HepG2 (cell line): Measurements from ENCODE around the gene GNRH2. TPM values are rescaled to one million over a fixed set of nuclear protein-coding genes. Genes with fewer than 3 reads are reported as not detected.
A peak's percentile ranks its signal among the peaks of the same experiment; 100 is the strongest.

ENCODE experiments used
- ATAC-seq: fragments of 200-7000 bp; cut with Tn5 transposase; 3 replicates; pipeline ENCODE4 v1.9.1; 2020; ENCODE audit warnings: mild to moderate bottlenecking, moderate library complexity
- BruUV-seq: library from RNA; stranded (reverse); fragments of 400-500 nt; replicated peaks from 2 replicates; lab custom pipeline; 2021; lab: Mats Ljungman, UMichigan
- CTCF ChIA-PET: fragments of 300-600 bp; formaldehyde crosslinking; extraction: SDS; loops from one replicate; lab custom pipeline; 2021; ENCODE audit warnings: low total read pairs, inconsistent platforms, low intra/inter-chr PET ratio; lab: Yijun Ruan, JAX
- POLR2A ChIA-PET: fragments of 350-600 bp; sonication (Branson Sonifier 250); formaldehyde crosslinking; loops from one replicate; lab custom pipeline; 2020; ENCODE audit warnings: antibody characterized with exemption, inconsistent platforms; lab: Yijun Ruan, JAX
- DNase-seq: peaks from one replicate; pipeline ENCODE4 v3.0.0-alpha.2; 2015; ENCODE audit warnings: low spot score
- FAIRE-seq: peaks from 3 replicates; lab custom pipeline; 2011; peaks lifted over from hg19 to GRCh38; lab: Jason Lieb, UNC
- H2AFZ ChIP-seq: one replicate; pipeline ENCODE4 v1.6.1; 2011; ENCODE audit warnings: low read length, inconsistent platforms
- H3K27ac ChIP-seq: fragments of 300-600 bp; 3 replicates; pipeline ENCODE4 v1.8.0; 2011; ENCODE audit warnings: mixed run types, mild to moderate bottlenecking, mixed read lengths, low read length, inconsistent platforms; ENCODE audit not compliant: insufficient read depth; ENCODE audit errors: extremely low read length
- H3K27me3 ChIP-seq, 2 experiments: fragments of 200-600 bp in 1 of 2; 2 replicates in 1 of 2; 3 replicates in 1 of 2; pipeline versions ENCODE4 v1.6.0 to v1.8.0; 2011; ENCODE audit warnings: low read length in 2 of 2, mild to moderate bottlenecking in 2 of 2, moderate library complexity in 2 of 2, inconsistent platforms in 1 of 2; ENCODE audit not compliant: insufficient read depth in 2 of 2, control insufficient read depth in 1 of 2
- H3K36me3 ChIP-seq, 2 experiments: fragments of 200-600 bp in 1 of 2; replicated peaks in 1 of 2; 2 replicates in 1 of 2; 3 replicates in 1 of 2; pipeline versions ENCODE4 v1.5.1 to v1.8.0; 2011; ENCODE audit warnings: low read length in 2 of 2, inconsistent platforms in 1 of 2; ENCODE audit not compliant: insufficient read depth in 2 of 2, control insufficient read depth in 1 of 2
- H3K4me1 ChIP-seq: 2 replicates; pipeline ENCODE4 v1.5.1; 2012; ENCODE audit warnings: low read length, inconsistent platforms; ENCODE audit not compliant: insufficient read depth
- H3K4me2 ChIP-seq: 2 replicates; pipeline ENCODE4 v1.6.0; 2011; ENCODE audit warnings: low read depth, low read length, inconsistent platforms
- H3K4me3 ChIP-seq, 3 experiments: fragments of 200-600 bp in 1 of 3; sonication (generic), shearing (Covaris generic) in 1 of 3; replicated peaks in 1 of 3; 2 replicates each; pipeline ENCODE4 v1.5.1; 2011 to 2016; ENCODE audit warnings: low read length in 3 of 3, inconsistent platforms in 2 of 3, low read depth in 2 of 3, mild to moderate bottlenecking in 2 of 3, control low read depth in 1 of 3, mixed read lengths in 1 of 3; ENCODE audit not compliant: insufficient read depth in 1 of 3
- H3K79me2 ChIP-seq: one replicate; pipeline ENCODE4 v1.6.1; 2011; ENCODE audit warnings: low read length, inconsistent platforms; ENCODE audit not compliant: insufficient read depth
- H3K9ac ChIP-seq: 2 replicates; pipeline ENCODE4 v1.6.0; 2011; ENCODE audit warnings: mild to moderate bottlenecking, low read depth, low read length, inconsistent platforms; ENCODE audit not compliant: insufficient read depth
- H3K9me3 ChIP-seq: 2 replicates; pipeline ENCODE4 v1.5.1; 2012; ENCODE audit warnings: mild to moderate bottlenecking, low read length
- H4K20me1 ChIP-seq: 2 replicates; pipeline ENCODE4 v1.6.0; 2011; ENCODE audit warnings: inconsistent platforms, mild to moderate bottlenecking, low read length, moderate library complexity; ENCODE audit not compliant: insufficient read depth
- ERF ChIP-seq: IDR thresholded peaks from 2 replicates; pipeline ENCODE4 v1.6.1; 2018; ENCODE audit warnings: missing biosample characterization, missing genetic modification reagents
- HNF4G ChIP-seq, 2 experiments: sonication (generic) in 1 of 2; formaldehyde crosslinking in 1 of 2; IDR thresholded peaks; 2 replicates each; pipeline versions ENCODE4 v1.4.0 to v1.6.1; 2011 to 2020; ENCODE audit warnings: borderline replicate concordance in 2 of 2, low read depth in 2 of 2, mild to moderate bottlenecking in 2 of 2, low read length in 1 of 2, missing genetic modification reagents in 1 of 2, moderate library complexity in 1 of 2
- KAT8 ChIP-seq: IDR thresholded peaks from 2 replicates; pipeline ENCODE4 v1.6.1; 2016; ENCODE audit warnings: missing genetic modification reagents, missing compliant biosample characterization
- MAFF ChIP-seq: IDR thresholded peaks from 2 replicates; pipeline ENCODE4 v1.6.1; 2011; ENCODE audit warnings: low read depth, low read length, improper control_type of control experiment
- MAFK ChIP-seq, 2 experiments: IDR thresholded peaks in 1 of 2; conservative IDR thresholded peaks in 1 of 2; 2 replicates each; pipeline ENCODE4 v1.6.1; 2011; ENCODE audit warnings: improper control_type of control experiment in 2 of 2, low read length in 2 of 2
- MED13 ChIP-seq: sonication (generic); formaldehyde crosslinking; IDR thresholded peaks from 2 replicates; pipeline ENCODE4 v1.5.0; 2020; ENCODE audit warnings: missing genetic modification reagents
- PREB ChIP-seq: sonication (generic); formaldehyde crosslinking; IDR thresholded peaks from 2 replicates; pipeline ENCODE4 v1.4.0; 2020; ENCODE audit warnings: missing genetic modification reagents
- RBFOX2 ChIP-seq: fragments of 200-400 bp; formaldehyde crosslinking; IDR thresholded peaks from 2 replicates; pipeline ENCODE4 v1.6.1; 2017; ENCODE audit warnings: low read depth, mild to moderate bottlenecking, low read length
- RFX5 ChIP-seq: IDR thresholded peaks from 2 replicates; pipeline ENCODE4 v1.6.1; 2011; ENCODE audit warnings: low read depth, low read length, improper control_type of control experiment
- TBL1XR1 ChIP-seq: fragments of 150-350 bp; IDR thresholded peaks from 2 replicates; pipeline ENCODE4 v1.6.1; 2014; ENCODE audit warnings: borderline replicate concordance, low read length; ENCODE audit not compliant: partially characterized antibody
- ZHX2 ChIP-seq, 2 experiments: sonication (generic) in 1 of 2; formaldehyde crosslinking in 1 of 2; IDR thresholded peaks; 2 replicates each; pipeline versions ENCODE4 v1.6.1 to v1.9.0; 2014 to 2022; ENCODE audit warnings: antibody characterized with exemption in 1 of 2, borderline replicate concordance in 1 of 2, inconsistent platforms in 1 of 2, low read depth in 1 of 2, missing genetic modification reagents in 1 of 2
- ZNF256 ChIP-seq: sonication (generic); formaldehyde crosslinking; conservative IDR thresholded peaks from 2 replicates; pipeline ENCODE4 v1.4.0; 2020; ENCODE audit warnings: missing genetic modification reagents
- ZNF263 ChIP-seq: sonication (generic); formaldehyde crosslinking; IDR thresholded peaks from 2 replicates; pipeline ENCODE4 v1.4.0; 2020; ENCODE audit warnings: missing genetic modification reagents
- ZNF3 ChIP-seq: IDR thresholded peaks from 2 replicates; pipeline ENCODE4 v1.7.0; 2017; ENCODE audit warnings: inconsistent platforms
- ZNF350 ChIP-seq: sonication (generic); formaldehyde crosslinking; IDR thresholded peaks from 2 replicates; pipeline ENCODE4 v1.4.0; 2020; ENCODE audit warnings: mild to moderate bottlenecking, low read depth, missing genetic modification reagents, borderline replicate concordance
- ZNF780A ChIP-seq: sonication (generic); formaldehyde crosslinking; IDR thresholded peaks from 2 replicates; pipeline ENCODE4 v1.8.0; 2022; ENCODE audit warnings: mild to moderate bottlenecking, missing genetic modification reagents, moderate library complexity
- ZNF782 ChIP-seq: sonication (generic); formaldehyde crosslinking; IDR thresholded peaks from 2 replicates; pipeline ENCODE4 v1.4.0; 2020; ENCODE audit warnings: missing genetic modification reagents, mild to moderate bottlenecking, borderline replicate concordance
- WGBS: methylation state at CpG from one replicate; pipeline ENCODE4 v1.1.6; 2017; ENCODE audit warnings: low lambda C conversion rate; 5-methylcytosine and 5-hydroxymethylcytosine counted together
- in situ Hi-C: cut with HindIII; loops from 2 replicates; pipeline ENCODE4 v1.10.0; 2017; ENCODE audit warnings: low pct_unique_long_range_greater_than_20kb; ENCODE audit not compliant: extremely low pct_ligation_motif_present
- intact Hi-C: fragments of 100-400 bp; cut with micrococcal nuclease; formaldehyde crosslinking; loops from one replicate; pipeline ENCODE4 v1.10.0; 2022; ENCODE audit not compliant: unreplicated experiment
- polyA plus RNA-seq, 8 experiments: library from polyadenylated mRNA; depleted of rRNA in 3 of 8; stranded (reverse) in 7 of 8; unstranded in 1 of 8; fragments of >200 nt; fragmentation: Illumina TruSeq in 4 of 8; extraction: Trizol in 4 of 8; gene quantifications; 2 replicates each; pipeline versions ENCODE4 v1.2.1 to v1.2.3, GENCODE V29; 2011 to 2016; ENCODE audit warnings: low read depth in 4 of 8, missing spikeins in 1 of 8, mixed read lengths in 1 of 8; ENCODE audit not compliant: insufficient read depth in 1 of 8
- total RNA-seq, 5 experiments: library from RNA; depleted of rRNA; stranded (reverse); fragments of >200 nt; fragmentation: Illumina TruSeq; extraction: Trizol; gene quantifications; 2 replicates each; pipeline ENCODE4 v1.2.3, GENCODE V29; 2016; ENCODE audit warnings: low read depth in 1 of 5

Gene GNRH2
- total and polyA plus RNA-seq, 2 of the 13 experiments (the other 11 are each of a cell fraction or from before 2014, with no cell fraction given) = 0.28 TPM; not detected in 1

- in situ Hi-C loops = no loop called here
- 94% methylated on average over 4 of the region's 4 CpGs for WGBS
- Histone ChIP-seq H3K9me3 (no peaks in the 10 kb centered on the region), H3K27ac (no peak overlapping the region), H3K9ac (no peak overlapping the region), H3K36me3 (peaks cover 32 to 56% of the 10 kb centered on the region in 2 experiments), H2AFZ (no peak overlapping the region), H3K4me1 (peaks cover 36% of the 10 kb centered on the region), H3K4me2 (no peak overlapping the region)
- POLR2A ChIA-PET = no interaction called here
- TF ChIP-seq RFX5 (0 out of 2 replicates have a peak, but pooled peaks have one; percentile 14), MED13 (no peak), MAFK (conservative IDR thresholded peaks at IDR 0.05 in 1 of 2, IDR thresholded peaks at IDR 0.05 in 1 of 2; ENCODE audit: low read length in 2 of 2) (peak; percentile 92 to 93), ZNF263 (no peak), RBFOX2 (no peak), ZNF780A (CRISPR knock-in tag) (no peak), MAFF (peak; percentile 88), HNF4G (IDR thresholded peaks at IDR 0.05; ENCODE audit: borderline replicate concordance, low read depth, low read length) (peak; percentile 9; the same call in 1 of the 2 replicates), HNF4G (CRISPR knock-in tag; IDR thresholded peaks at IDR 0.05; ENCODE audit: borderline replicate concordance, low read depth) (no peak), ZNF782 (no peak), ERF (no peak), ZHX2 (IDR thresholded peaks at IDR 0.05; ENCODE audit: low read depth) (no peak), ZHX2 (CRISPR knock-in tag; IDR thresholded peaks at IDR 0.05; ENCODE audit: borderline replicate concordance) (no peak), KAT8 (no peak), PREB (CRISPR knock-in tag) (no peak), ZNF256 (CRISPR knock-in tag) (no peak), ZNF3 (no peak), ZNF350 (CRISPR knock-in tag) (no peak), TBL1XR1 (no peak)
- TF ChIP-seq, all 625 proteins: peak for 4
- Histone ChIP-seq H3K79me2 (no peaks in the 10 kb centered on the region), H3K27me3 (no peaks in the 10 kb centered on the region), H4K20me1 (no peaks in the 10 kb centered on the region), H3K4me3 (no peak overlapping the region)
- CTCF ChIA-PET = no interaction called here
- intact Hi-C loops = no loop called here
- ATAC-seq (peak; percentile 26), FAIRE-seq (peak; percentile 4), DNase-seq (no peak)
- no TSS peak for BruUV-seq
Measured at GRCh38 chr20:3021327-3021726, 22.1 kb upstream of the GNRH2 start.
